GM21576 (cell line): ENCODE measurements around the gene CXXC5.
A peak's percentile ranks its signal among the peaks of the same experiment; 100 is the strongest.

Source experiments
- ATAC-seq: cut with Tn5 transposase; IDR thresholded peaks from one replicate; pipeline ENCODE4 v1.9.1; 2021; ENCODE audit warnings: mild to moderate bottlenecking, moderate library complexity; ENCODE audit not compliant: unreplicated experiment

CXXC5 gene

GRCh38 chr5:139650689-139651042 is 2.5 kb downstream of the CXXC5 start:
- ATAC-seq = no peak

GRCh38 chr5:139651043-139651834 is 3.1 kb downstream of the CXXC5 start:
- no peak for ATAC-seq

- ATAC-seq = peak; percentile 39
Observed at GRCh38 chr5:139651853-139652787, 4.0 kb downstream of the CXXC5 start.

- ATAC-seq = peak; percentile 29
Observed at GRCh38 chr5:139652788-139653241, 4.7 kb downstream of the CXXC5 start.

- ATAC-seq = no peak
Observed at GRCh38 chr5:139653616-139654015, 5.5 kb downstream of the CXXC5 start.

GRCh38 chr5:139654464-139654863 is 6.3 kb downstream of the CXXC5 start:
- ATAC-seq = no peak

- no peak for ATAC-seq
Observed at GRCh38 chr5:139654871-139655491, 6.8 kb downstream of the CXXC5 start.

- no peak for ATAC-seq
Observed at GRCh38 chr5:139655727-139656271, 7.7 kb downstream of the CXXC5 start.

- no peak for ATAC-seq
Observed at GRCh38 chr5:139657363-139658321, 9.5 kb downstream of the CXXC5 start.

GRCh38 chr5:139658501-139658927 is 10.4 kb downstream of the CXXC5 start:
- ATAC-seq = no peak

GRCh38 chr5:139658928-139659667 is 10.9 kb downstream of the CXXC5 start:
- ATAC-seq = no peak

- no peak for ATAC-seq
Observed at GRCh38 chr5:139659695-139660101, 11.5 kb downstream of the CXXC5 start.

- ATAC-seq = no peak
Observed at GRCh38 chr5:139660105-139660922, 12.2 kb downstream of the CXXC5 start.

GRCh38 chr5:139660923-139661814 is 13.0 kb downstream of the CXXC5 start:
- ATAC-seq = no peak

GRCh38 chr5:139662617-139663016 is 14.5 kb downstream of the CXXC5 start:
- ATAC-seq = no peak

GRCh38 chr5:139663207-139664085 is 15.3 kb downstream of the CXXC5 start:
- ATAC-seq = no peak
